IMR-90 (cell line): ENCODE results near the gene EPAS1. TPM values are rescaled to one million over a fixed set of nuclear protein-coding genes. Genes with fewer than 3 reads are reported as not detected.

Source experiments
- ATAC-seq: fragments of 200-7000 bp; cut with Tn5 transposase; 2 replicates; pipeline ENCODE4 v1.9.1; 2020; ENCODE audit warnings: low read depth, mild to moderate bottlenecking, moderate library complexity
- BruUV-seq: library from RNA; stranded (reverse); fragments of 400-500 nt; replicated peaks from 2 replicates; lab custom pipeline; 2021; lab: Mats Ljungman, UMichigan
- CTCF ChIA-PET: fragments of 300-600 bp; formaldehyde crosslinking; extraction: SDS; loops from one replicate; lab custom pipeline; 2021; ENCODE audit warnings: antibody characterized with exemption; lab: Yijun Ruan, JAX
- POLR2A ChIA-PET: fragments of 300-600 bp; sonication (Branson Sonifier 250); formaldehyde crosslinking; loops from one replicate; lab custom pipeline; 2022; ENCODE audit warnings: antibody characterized with exemption; ENCODE audit not compliant: unreplicated experiment; lab: Charles Lee
- DNase-seq: peaks from one replicate; pipeline ENCODE4 v3.0.0; 2013
- H2AFZ ChIP-seq: replicated peaks from 2 replicates; pipeline ENCODE3; 2013; ENCODE audit warnings: low read length, mild to moderate bottlenecking; ENCODE audit not compliant: poor library complexity
- H2AK5ac ChIP-seq: 2 replicates; pipeline ENCODE4 v1.6.1; 2013; ENCODE audit warnings: low read depth, low read length, inconsistent platforms
- H2AK9ac ChIP-seq: replicated peaks from 2 replicates; pipeline ENCODE3; 2013; ENCODE audit warnings: mild to moderate bottlenecking, low read depth, low read length, moderate library complexity; ENCODE audit not compliant: poor library complexity
- H2BK120ac ChIP-seq: 2 replicates; pipeline ENCODE4 v1.6.1; 2013; ENCODE audit warnings: low read depth, low read length, inconsistent platforms
- H2BK15ac ChIP-seq: 3 replicates; pipeline ENCODE4 v1.6.1; 2013; ENCODE audit warnings: low read depth, low read length, inconsistent platforms
- H2BK20ac ChIP-seq: 2 replicates; pipeline ENCODE4 v1.6.1; 2013; ENCODE audit warnings: low read depth, mild to moderate bottlenecking, inconsistent platforms, low read length, moderate library complexity
- H2BK5ac ChIP-seq: 2 replicates; pipeline ENCODE4 v1.6.1; 2013; ENCODE audit warnings: mild to moderate bottlenecking, low read depth, low read length, inconsistent platforms; ENCODE audit not compliant: poor library complexity, severe bottlenecking
- H3K14ac ChIP-seq: replicated peaks from 2 replicates; pipeline ENCODE4 v1.6.1; 2013; ENCODE audit warnings: low read depth, low read length, inconsistent platforms
- H3K18ac ChIP-seq: 2 replicates; pipeline ENCODE4 v1.6.1; 2013; ENCODE audit warnings: low read depth, low read length, control low read depth
- H3K23ac ChIP-seq: 2 replicates; pipeline ENCODE4 v1.6.1; 2013; ENCODE audit warnings: low read depth, low read length, inconsistent platforms
- H3K27ac ChIP-seq: 2 replicates; pipeline ENCODE4 v1.5.1; 2013; ENCODE audit warnings: mild to moderate bottlenecking, control low read depth, low read length; ENCODE audit not compliant: insufficient read depth
- H3K27me3 ChIP-seq: 2 replicates; pipeline ENCODE4 v1.6.1; 2013; ENCODE audit warnings: low read length; ENCODE audit not compliant: control insufficient read depth, insufficient read depth
- H3K36me3 ChIP-seq: 2 replicates; pipeline ENCODE4 v1.6.1; 2013; ENCODE audit warnings: low read length, mixed read lengths; ENCODE audit not compliant: control insufficient read depth, insufficient read depth
- H3K4ac ChIP-seq: 2 replicates; pipeline ENCODE4 v1.6.1; 2013; ENCODE audit warnings: low read depth, low read length, inconsistent platforms
- H3K4me1 ChIP-seq: 2 replicates; pipeline ENCODE4 v1.6.1; 2013; ENCODE audit warnings: low read length, mixed read lengths; ENCODE audit not compliant: control insufficient read depth, insufficient read depth
- H3K4me2 ChIP-seq: 2 replicates; pipeline ENCODE4 v1.6.1; 2013; ENCODE audit warnings: low read depth, mild to moderate bottlenecking, control low read depth, low read length, moderate library complexity
- H3K4me3 ChIP-seq: 2 replicates; pipeline ENCODE4 v1.5.1; 2013; ENCODE audit warnings: low read depth, mild to moderate bottlenecking, control low read depth, low read length, moderate library complexity; ENCODE audit not compliant: insufficient read depth
- H3K56ac ChIP-seq: 2 replicates; pipeline ENCODE4 v1.6.1; 2013; ENCODE audit warnings: low read length, inconsistent platforms; ENCODE audit not compliant: insufficient read depth; ENCODE audit errors: extremely low read depth
- H3K79me1 ChIP-seq, 2 experiments: 2 replicates each; pipeline ENCODE4 v1.6.1; 2013; ENCODE audit warnings: low read length in 2 of 2, inconsistent platforms in 1 of 2, low read depth in 1 of 2
- H3K9ac ChIP-seq: 2 replicates; pipeline ENCODE4 v1.6.1; 2013; ENCODE audit warnings: low read depth, low read length, control low read depth
- H3K9me1 ChIP-seq: 2 replicates; pipeline ENCODE4 v1.6.1; 2013; ENCODE audit warnings: low read length, inconsistent platforms; ENCODE audit not compliant: insufficient read depth
- H3K9me3 ChIP-seq: 2 replicates; pipeline ENCODE4 v1.6.1; 2013; ENCODE audit warnings: low read length; ENCODE audit not compliant: control insufficient read depth, insufficient read depth
- H4K20me1 ChIP-seq: 2 replicates; pipeline ENCODE4 v1.6.1; 2013; ENCODE audit warnings: low read length, inconsistent platforms; ENCODE audit not compliant: insufficient read depth
- H4K5ac ChIP-seq: 2 replicates; pipeline ENCODE4 v1.6.1; 2013; ENCODE audit warnings: mild to moderate bottlenecking, low read depth, low read length, control low read depth
- H4K8ac ChIP-seq, 2 experiments: 2 replicates each; pipeline ENCODE4 v1.6.1; 2013; ENCODE audit warnings: low read depth in 2 of 2, low read length in 2 of 2, control low read depth in 1 of 2, inconsistent platforms in 1 of 2
- H4K91ac ChIP-seq: 2 replicates; pipeline ENCODE4 v1.6.1; 2013; ENCODE audit warnings: low read depth, low read length, inconsistent platforms; ENCODE audit not compliant: insufficient read depth
- BHLHE40 ChIP-seq: fragments of 150-350 bp; IDR thresholded peaks from 2 replicates; pipeline ENCODE4 v1.6.1; 2016; ENCODE audit warnings: mild to moderate bottlenecking, low read depth, low read length
- MAFK ChIP-seq: IDR thresholded peaks from 2 replicates; pipeline ENCODE4 v1.6.1; 2012; ENCODE audit warnings: low read depth, low read length, improper control_type of control experiment
- MAZ ChIP-seq: IDR thresholded peaks from 2 replicates; pipeline ENCODE4 v1.6.1; 2012; ENCODE audit warnings: low read depth, mild to moderate bottlenecking, low read length, improper control_type of control experiment, moderate library complexity, borderline replicate concordance
- RCOR1 ChIP-seq: IDR thresholded peaks from 2 replicates; pipeline ENCODE4 v1.6.1; 2012; ENCODE audit warnings: mild to moderate bottlenecking, low read length, improper control_type of control experiment; ENCODE audit not compliant: insufficient replicate concordance
- SMC3 ChIP-seq: fragments of 150-350 bp; IDR thresholded peaks from 2 replicates; pipeline ENCODE4 v1.6.1; 2016; ENCODE audit warnings: low read depth, mild to moderate bottlenecking, antibody characterized with exemption, low read length, moderate library complexity
- USF2 ChIP-seq: fragments of 150-350 bp; IDR thresholded peaks from 2 replicates; pipeline ENCODE4 v1.6.1; 2017; ENCODE audit warnings: mild to moderate bottlenecking, antibody characterized with exemption, low read length, low read depth
- WGBS, 2 experiments: methylation state at CpG; one replicate each; pipeline versions ENCODE4 v1.1.5 to v1.1.7; 2013; ENCODE audit warnings: missing lambda C conversion rate in 2 of 2; ENCODE audit not compliant: insufficient read length in 1 of 2; ENCODE audit errors: extremely low coverage in 2 of 2; 5-methylcytosine and 5-hydroxymethylcytosine counted together
- dilution Hi-C: fragments of 300-500 bp; cut with HindIII; formaldehyde crosslinking; loops from one replicate; pipeline ENCODE4 v1.14.3; 2018; ENCODE audit warnings: low sequenced_read_pairs; ENCODE audit not compliant: unreplicated experiment
- in situ Hi-C: fragments of 300-500 bp; cut with MboI; formaldehyde crosslinking; loops from 3 replicates; pipeline ENCODE4 v1.14.3; 2019; ENCODE audit warnings: low sequenced_read_pairs, inconsistent platforms, mixed read lengths
- intact Hi-C: fragments of 100-400 bp; cut with micrococcal nuclease; formaldehyde crosslinking; loops from 2 replicates; pipeline ENCODE4 v1.10.0; 2022
- polyA plus RNA-seq, 3 experiments: library from polyadenylated mRNA; depleted of rRNA; stranded (reverse); fragments of >200 nt; gene quantifications; 2 replicates each; pipeline ENCODE4 v1.2.3, GENCODE V29; 2012; ENCODE audit warnings: low replicate concordance in 1 of 3
- total RNA-seq: library from RNA; depleted of rRNA; stranded (reverse); fragments of >200 nt; gene quantifications from 2 replicates; pipeline ENCODE4 v1.2.3, GENCODE V29; 2012

The EPAS1 gene
- total and polyA plus RNA-seq, 2 of the 4 experiments (the other 2 are of a cell fraction), result 40.7 to 120 TPM

- no peak for TF ChIP-seq MAFK
These were observed 134.5 kb downstream of the EPAS1 start (continued) for GRCh38 chr2:46431481-46432235.

DNA sequence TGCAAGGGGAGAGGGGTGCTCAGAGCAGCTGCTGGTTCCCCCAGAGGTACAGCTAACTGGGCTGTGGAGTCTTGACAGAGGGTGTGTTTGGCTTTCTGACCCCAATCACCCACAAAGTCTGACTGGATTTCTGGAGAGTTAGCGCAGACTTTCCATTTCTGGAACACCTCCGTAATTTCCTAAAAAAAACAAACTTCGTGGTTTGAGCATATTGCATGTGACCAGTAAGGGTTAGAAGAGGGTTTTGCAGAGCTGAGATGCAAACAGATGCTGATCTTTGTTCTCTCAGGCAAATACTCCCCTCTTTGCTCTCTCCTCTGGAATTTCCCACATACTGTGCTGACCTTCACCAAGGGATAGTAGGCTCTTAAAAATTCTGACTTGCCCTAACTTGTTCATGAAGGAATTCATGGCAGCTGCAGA lies 137.7 kb downstream of the EPAS1 start:
- H3K9ac ChIP-seq, result no peak overlapping the region
- no peak overlapping the region for H3K56ac ChIP-seq
- peak overlapping the region; percentile 99 for H2BK120ac ChIP-seq
- H3K4me3 ChIP-seq, result no peak overlapping the region
- peak overlapping the region; percentile 96 for H3K23ac ChIP-seq
- no peaks in the 10 kb centered on the region for H3K27me3 ChIP-seq
- ATAC-seq (peak; percentile 97), DNase-seq (peak; percentile 97)
- CTCF ChIA-PET, result no interaction called here
- H2AFZ ChIP-seq, result peak overlapping the region; percentile 57
- H3K27ac ChIP-seq, result peak overlapping the region; percentile 100; the same call in 1 of the 2 replicates
- H4K20me1 ChIP-seq, result no peaks in the 10 kb centered on the region
- H4K8ac ChIP-seq, result peak overlapping the region; percentile 73 to 92; a peak in 3 of 4 replicates
- H3K4me2 ChIP-seq, result peak overlapping the region; percentile 37; the same call in 1 of the 2 replicates
- peak overlapping the region; percentile 99; the same call in 2 of the 3 replicates for H2BK15ac ChIP-seq
- H2AK5ac ChIP-seq, result peak overlapping the region; percentile 85; the same call in 1 of the 2 replicates
- H4K5ac ChIP-seq, result peak overlapping the region; percentile 100
- H3K9me1 ChIP-seq, result peaks cover 8% of the 10 kb centered on the region; the same call in 1 of the 2 replicates
- intact Hi-C loops (loop anchor here (5.0 kb wide), 1 partner anchor 33 kb away; no protein-coding TSS in a partner anchor), in situ Hi-C loops (no loop called here), dilution Hi-C loops (no loop called here)
- peak overlapping the region; percentile 51 for H2AK9ac ChIP-seq
- peak overlapping the region; percentile 94 for H4K91ac ChIP-seq
- H3K4me1 ChIP-seq, result peaks cover 22% of the 10 kb centered on the region
- peak overlapping the region; percentile 95 for H3K4ac ChIP-seq
- peak overlapping the region; percentile 94 for H2BK5ac ChIP-seq
- TF ChIP-seq RCOR1 (peak; percentile 61), BHLHE40 (peak; percentile 80; the same call in 1 of the 2 replicates), USF2 (peak; percentile 26; the same call in 1 of the 2 replicates), SMC3 (no peak), MAZ (peak; percentile 64; the same call in 1 of the 2 replicates)
- WGBS, 2 experiments, result no CpG with 5 or more reads among the region's 3 CpGs
- peak overlapping the region; percentile 99 for H3K18ac ChIP-seq
- BruUV-seq, result no TSS peak
- H3K14ac ChIP-seq, result peak overlapping the region; percentile 96
- POLR2A ChIA-PET, result no interaction called here
- H2BK20ac ChIP-seq, result peak overlapping the region; percentile 97
- no peaks in the 10 kb centered on the region for H3K9me3 ChIP-seq
- no peaks in the 10 kb centered on the region for H3K36me3 ChIP-seq
- no peaks in the 10 kb centered on the region; a peak in 1 of 4 replicates for H3K79me1 ChIP-seq
